HUES6 (cell line): ENCODE results near the gene YWHAQ.

Experiments
- H3K27ac ChIP-seq: 2 replicates; pipeline ENCODE4 v1.7.0; 2013; ENCODE audit warnings: low read depth, mild to moderate bottlenecking, low read length, inconsistent platforms
- H3K27me3 ChIP-seq: 2 replicates; pipeline ENCODE4 v1.6.1; 2013; ENCODE audit warnings: low read length; ENCODE audit not compliant: control insufficient read depth, insufficient read depth
- H3K36me3 ChIP-seq: 2 replicates; pipeline ENCODE4 v1.6.1; 2013; ENCODE audit warnings: low read length; ENCODE audit not compliant: control insufficient read depth, insufficient read depth
- H3K4me1 ChIP-seq: 2 replicates; pipeline ENCODE4 v1.6.1; 2013; ENCODE audit warnings: low read length; ENCODE audit not compliant: control insufficient read depth, insufficient read depth
- H3K4me3 ChIP-seq: 2 replicates; pipeline ENCODE4 v1.5.1; 2013; ENCODE audit warnings: low read depth, low read length
- H3K9ac ChIP-seq: one replicate; pipeline ENCODE4 v1.6.1; 2013; ENCODE audit warnings: mild to moderate bottlenecking, low read length
- H3K9me3 ChIP-seq: 2 replicates; pipeline ENCODE4 v1.6.1; 2013; ENCODE audit warnings: low read depth, low read length; ENCODE audit not compliant: control insufficient read depth, insufficient read depth

YWHAQ gene

GRCh38 chr2:9655441-9656269, 24.9 kb upstream of the YWHAQ start:
- Histone ChIP-seq H3K36me3 (no peaks in the 10 kb centered on the region), H3K4me1 (peaks cover 11% of the 10 kb centered on the region; the same call in 1 of the 2 replicates), H3K9me3 (no peaks in the 10 kb centered on the region), H3K27me3 (no peaks in the 10 kb centered on the region), H3K4me3 (no peak overlapping the region), H3K9ac (no peak overlapping the region), H3K27ac (no peak overlapping the region)

GRCh38 chr2:9654452-9655100, 23.8 kb upstream of the YWHAQ start:
- Histone ChIP-seq H3K4me3 (no peak overlapping the region), H3K36me3 (no peaks in the 10 kb centered on the region), H3K9me3 (no peaks in the 10 kb centered on the region), H3K4me1 (peaks cover 17% of the 10 kb centered on the region; the same call in 1 of the 2 replicates), H3K27me3 (no peaks in the 10 kb centered on the region), H3K27ac (no peak overlapping the region), H3K9ac (no peak overlapping the region)

DNA sequence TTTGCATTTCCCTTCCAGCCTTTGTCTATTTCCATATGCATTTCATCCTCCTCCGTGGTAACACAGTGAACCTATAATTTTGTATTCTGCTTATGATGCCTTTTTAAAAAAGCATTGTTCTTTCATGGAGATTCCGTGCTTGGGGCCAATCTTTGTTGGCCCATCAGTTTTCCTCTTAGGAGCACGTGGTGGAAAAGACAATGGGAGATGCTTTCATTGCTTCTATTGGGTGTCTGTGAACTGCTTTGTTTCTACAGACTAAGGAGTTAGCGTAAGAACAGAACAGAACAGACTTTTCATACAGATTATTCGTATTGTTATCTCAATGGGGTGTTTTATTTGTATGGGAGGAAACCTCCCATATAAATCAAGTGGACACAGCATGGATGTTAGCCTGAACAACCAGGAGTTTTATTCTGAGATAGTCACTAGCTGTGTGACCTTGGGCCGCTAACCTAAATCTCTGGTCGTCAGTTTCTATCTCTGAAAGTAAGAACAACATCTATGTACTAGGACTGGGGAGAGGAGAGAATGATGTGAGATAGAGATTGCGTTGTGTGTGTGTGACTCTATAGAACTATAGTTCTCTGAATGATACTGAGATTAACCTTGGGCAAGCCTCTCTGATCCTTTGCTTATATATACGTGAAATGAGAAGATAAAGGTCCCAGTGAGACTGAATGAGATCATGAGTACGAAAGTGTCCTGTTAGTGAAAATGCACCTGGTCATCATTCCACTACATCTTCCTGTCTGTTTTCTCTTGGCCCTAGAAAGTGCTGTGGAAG, 22.9 kb upstream of the YWHAQ start:
- H3K27ac ChIP-seq = no peak overlapping the region
- H3K4me3 ChIP-seq = no peak overlapping the region
- H3K4me1 ChIP-seq = peaks cover 25% of the 10 kb centered on the region
- no peak overlapping the region for H3K9ac ChIP-seq
- no peaks in the 10 kb centered on the region for H3K27me3 ChIP-seq
- no peaks in the 10 kb centered on the region for H3K9me3 ChIP-seq
- no peaks in the 10 kb centered on the region for H3K36me3 ChIP-seq

DNA sequence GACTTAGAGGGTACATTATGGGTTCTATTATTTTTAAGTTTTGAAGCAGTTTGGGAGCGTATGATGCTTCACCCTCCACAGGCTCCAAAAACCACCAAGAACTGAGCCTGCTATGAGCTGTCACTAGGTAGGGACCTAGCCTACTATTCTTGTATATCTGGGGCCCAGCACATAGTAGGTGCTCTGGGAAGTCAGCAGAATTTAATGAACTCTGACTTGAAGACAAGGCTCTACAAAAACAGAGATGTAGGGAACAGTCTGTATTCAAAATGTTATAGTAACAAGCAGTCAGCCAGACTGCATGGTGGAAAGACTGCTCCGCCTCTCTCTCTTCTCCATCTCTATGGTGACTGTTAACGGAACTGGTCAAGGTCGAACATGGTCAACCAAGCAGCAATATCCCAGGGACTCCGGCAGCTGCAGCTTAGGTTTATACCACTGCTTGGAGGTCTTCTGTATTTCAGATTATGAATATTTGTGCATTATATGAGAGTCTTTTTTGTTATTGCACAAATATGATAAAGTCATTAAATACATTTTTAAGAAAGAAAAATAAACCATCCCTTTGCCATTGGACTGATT, 22.2 kb upstream of the YWHAQ start:
- H3K36me3 ChIP-seq = no peaks in the 10 kb centered on the region
- no peak overlapping the region for H3K27ac ChIP-seq
- H3K4me3 ChIP-seq = no peak overlapping the region
- H3K4me1 ChIP-seq = peaks cover 29% of the 10 kb centered on the region
- H3K9me3 ChIP-seq = no peaks in the 10 kb centered on the region
- H3K27me3 ChIP-seq = peaks cover 2% of the 10 kb centered on the region; the same call in 1 of the 2 replicates
- H3K9ac ChIP-seq = no peak overlapping the region

DNA sequence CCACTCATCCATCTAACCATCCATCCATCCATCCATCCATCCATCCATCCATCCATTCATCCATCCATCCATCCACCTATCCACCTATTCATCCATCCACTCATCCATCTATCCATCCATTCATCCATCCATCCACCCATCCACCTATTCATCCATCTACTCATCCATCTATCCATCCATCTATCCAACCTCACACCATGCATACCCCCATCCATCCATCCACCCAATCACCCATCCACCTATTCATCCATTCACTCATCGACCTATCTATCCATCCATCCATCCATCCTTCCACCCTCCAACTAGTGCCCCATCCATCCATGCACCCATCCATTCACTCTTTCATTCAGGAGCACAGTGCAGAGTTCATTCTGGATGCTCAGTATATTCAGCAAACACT, 21.5 kb upstream of the YWHAQ start:
- Histone ChIP-seq H3K27me3 (peaks cover 3% of the 10 kb centered on the region; the same call in 1 of the 2 replicates), H3K4me3 (no peak overlapping the region), H3K9ac (no peak overlapping the region), H3K27ac (no peak overlapping the region), H3K4me1 (peaks cover 24% of the 10 kb centered on the region), H3K9me3 (no peaks in the 10 kb centered on the region), H3K36me3 (no peaks in the 10 kb centered on the region)

DNA sequence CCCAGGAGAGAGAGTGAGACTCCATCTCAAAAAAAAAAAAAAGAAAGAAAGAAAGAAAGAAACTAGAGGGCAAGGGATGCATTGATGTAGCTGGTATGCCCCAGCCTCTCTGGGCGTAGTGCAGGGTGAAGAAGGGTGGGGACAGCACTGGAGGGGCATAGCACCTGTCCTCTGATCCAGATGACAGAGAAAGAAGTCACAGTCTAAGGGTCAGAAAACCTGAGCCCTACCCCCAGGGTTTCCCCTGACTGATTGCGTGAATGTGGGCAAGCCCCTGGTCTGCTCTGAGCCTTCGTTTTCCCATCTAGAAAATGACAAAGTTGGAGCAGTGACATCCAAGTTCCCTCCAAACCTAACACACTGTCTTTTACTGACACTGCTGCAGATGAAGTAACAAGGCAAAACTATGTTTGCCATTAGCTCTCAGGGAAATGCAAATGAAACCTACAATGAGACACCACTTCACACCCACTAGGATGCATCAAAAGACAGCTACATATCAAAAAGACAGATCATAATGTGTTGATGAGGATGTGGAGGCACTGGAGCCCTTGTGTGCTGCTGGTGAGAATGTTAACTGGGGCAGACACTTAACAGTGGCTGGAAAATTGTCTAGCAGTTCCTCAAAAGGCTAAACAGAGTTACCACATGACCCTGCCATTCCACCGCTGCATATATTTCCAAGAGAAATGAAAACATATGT, 19.5 kb upstream of the YWHAQ start:
- H3K4me3 ChIP-seq = no peak overlapping the region
- H3K36me3 ChIP-seq = no peaks in the 10 kb centered on the region
- no peak overlapping the region for H3K9ac ChIP-seq
- no peak overlapping the region for H3K27ac ChIP-seq
- H3K9me3 ChIP-seq = no peaks in the 10 kb centered on the region
- H3K4me1 ChIP-seq = peaks cover 19% of the 10 kb centered on the region
- peaks cover 3% of the 10 kb centered on the region for H3K27me3 ChIP-seq

DNA sequence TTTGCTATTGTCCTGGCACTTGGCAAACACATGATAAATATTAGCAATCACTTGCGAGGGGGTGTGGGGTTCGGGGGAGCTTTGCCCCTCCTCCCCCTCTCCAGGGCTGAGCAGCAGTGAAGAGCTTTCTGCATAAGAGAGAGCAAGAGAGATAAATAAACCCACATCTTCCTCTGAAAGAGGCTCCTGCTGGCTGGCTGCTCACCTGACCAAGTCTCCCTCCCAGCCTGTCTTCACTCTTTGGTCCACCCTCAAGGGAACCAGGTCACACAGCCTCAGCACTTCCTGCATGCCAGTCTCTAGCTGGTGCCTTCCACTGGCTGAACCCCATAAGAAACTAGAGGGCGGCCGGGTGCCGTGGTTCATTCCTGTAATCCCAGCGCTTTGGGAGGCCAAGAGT, 18.5 kb upstream of the YWHAQ start:
- Histone ChIP-seq H3K27ac (no peak overlapping the region), H3K4me3 (no peak overlapping the region), H3K9ac (no peak overlapping the region), H3K4me1 (peaks cover 19% of the 10 kb centered on the region), H3K27me3 (peaks cover 3% of the 10 kb centered on the region), H3K9me3 (no peaks in the 10 kb centered on the region), H3K36me3 (no peaks in the 10 kb centered on the region)

GRCh38 chr2:9648821-9649220, 18.0 kb upstream of the YWHAQ start:
- Histone ChIP-seq H3K9ac (no peak overlapping the region), H3K27me3 (peaks cover 3% of the 10 kb centered on the region), H3K4me1 (peaks cover 19% of the 10 kb centered on the region), H3K27ac (no peak overlapping the region), H3K36me3 (no peaks in the 10 kb centered on the region), H3K4me3 (no peak overlapping the region), H3K9me3 (no peaks in the 10 kb centered on the region)

- Histone ChIP-seq H3K9me3 (no peaks in the 10 kb centered on the region), H3K27me3 (peaks cover 3% of the 10 kb centered on the region), H3K4me1 (peaks cover 19% of the 10 kb centered on the region), H3K4me3 (no peak overlapping the region), H3K27ac (no peak overlapping the region), H3K9ac (no peak overlapping the region), H3K36me3 (no peaks in the 10 kb centered on the region)
Measured at GRCh38 chr2:9647884-9648283, 17.1 kb upstream of the YWHAQ start.

- Histone ChIP-seq H3K9me3 (no peaks in the 10 kb centered on the region), H3K9ac (no peak overlapping the region), H3K4me1 (peaks cover 22% of the 10 kb centered on the region), H3K27me3 (peaks cover 3% of the 10 kb centered on the region), H3K36me3 (no peaks in the 10 kb centered on the region), H3K4me3 (no peak overlapping the region), H3K27ac (no peak overlapping the region)
Measured at GRCh38 chr2:9646196-9647030, 15.6 kb upstream of the YWHAQ start.
